GM21717 (cell line): Measurements from ENCODE around the gene ATL3.
"Not testable (repeated sequence)": the region's sequence is repeated elsewhere in the genome, so short reads cannot be mapped to it uniquely, and the experiment has no call there.

Experiments used
- ATAC-seq: cut with Tn5 transposase; IDR thresholded peaks from one replicate; pipeline ENCODE4 v1.9.1; 2021; ENCODE audit warnings: mild to moderate bottlenecking, moderate library complexity; ENCODE audit not compliant: unreplicated experiment

The ATL3 gene

DNA sequence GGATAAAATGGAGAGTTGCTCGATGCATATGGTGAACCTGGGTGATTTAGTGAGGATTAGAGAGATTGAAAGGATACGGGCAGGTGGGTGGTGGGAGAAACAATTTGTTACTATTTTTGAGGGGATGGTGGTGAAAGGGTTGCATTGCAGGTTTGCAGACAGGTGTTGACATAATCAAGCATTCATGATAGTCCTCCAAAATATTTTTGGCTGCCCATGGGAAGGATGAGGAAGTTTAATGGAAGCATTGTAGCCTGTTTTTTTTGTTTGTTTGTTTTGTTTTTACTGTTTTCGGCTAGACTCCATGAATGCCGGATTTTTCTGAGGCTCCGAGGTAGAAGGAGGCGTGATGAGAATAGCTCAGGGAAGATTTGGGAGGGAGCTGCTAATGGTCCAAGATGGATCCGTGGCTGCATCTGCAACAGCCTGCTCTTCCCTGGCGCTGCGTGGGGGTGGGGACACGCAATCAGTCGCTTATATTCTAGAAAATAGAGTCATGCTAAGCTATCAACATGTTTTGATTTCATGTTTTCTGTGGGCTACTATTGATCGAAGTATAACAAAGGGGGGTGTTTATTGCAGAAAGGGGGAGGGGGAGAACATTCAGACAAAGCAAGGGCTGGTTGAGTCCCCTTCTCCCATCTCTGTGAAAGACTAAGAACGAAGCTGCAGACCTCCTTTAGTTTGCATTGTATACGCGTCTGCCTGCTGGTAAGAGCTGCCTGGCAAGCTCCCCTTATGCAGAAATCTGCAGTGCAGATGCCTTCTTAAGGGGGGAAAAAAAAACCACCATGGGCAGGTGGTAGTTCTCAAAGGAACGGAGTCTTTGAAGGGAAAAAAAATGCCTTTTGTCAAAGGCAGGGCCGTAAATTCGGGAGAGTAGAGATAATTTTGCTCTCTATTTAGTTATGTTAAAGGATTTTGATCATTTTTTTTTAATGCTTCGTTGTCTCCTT lies 11.2 kb upstream of the ATL3 start:
- peak; percentile 3 for ATAC-seq

DNA sequence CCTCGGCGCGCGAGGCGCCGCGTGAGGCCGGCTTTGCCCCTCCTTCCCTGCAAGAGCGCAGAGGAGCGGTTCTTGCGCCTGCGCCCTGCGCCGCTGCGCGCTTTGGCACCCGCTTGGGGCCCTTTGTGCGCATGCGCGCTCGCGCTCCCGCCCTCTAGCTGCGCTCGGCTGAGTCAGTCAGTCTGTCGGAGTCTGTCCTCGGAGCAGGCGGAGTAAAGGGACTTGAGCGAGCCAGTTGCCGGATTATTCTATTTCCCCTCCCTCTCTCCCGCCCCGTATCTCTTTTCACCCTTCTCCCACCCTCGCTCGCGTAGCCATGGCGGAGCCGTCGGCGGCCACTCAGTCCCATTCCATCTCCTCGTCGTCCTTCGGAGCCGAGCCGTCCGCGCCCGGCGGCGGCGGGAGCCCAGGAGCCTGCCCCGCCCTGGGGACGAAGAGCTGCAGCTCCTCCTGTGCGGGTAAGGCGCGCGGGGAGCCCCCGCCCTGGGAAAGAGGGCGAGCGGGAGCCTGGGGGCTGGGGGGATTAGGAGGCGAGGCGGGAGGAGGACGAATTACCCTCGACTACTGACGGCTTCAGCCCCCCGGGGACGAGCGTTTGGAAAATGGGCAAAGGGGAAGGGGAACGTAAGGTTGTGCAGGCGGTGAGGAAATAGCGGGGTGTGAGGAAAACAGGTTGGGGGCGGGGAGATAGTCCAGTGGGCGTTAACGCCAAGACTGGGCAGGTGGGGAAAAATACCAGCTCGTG lies 10.3 kb upstream of the ATL3 start, which contains the start of gene RTN3:
Gene RTN3, plus strand, starts transcription at position 180 of the 745 bp plus-strand sequence. Its CDS starts 137 bp downstream, at position 317.
- ATAC-seq: peak; percentile 81

DNA sequence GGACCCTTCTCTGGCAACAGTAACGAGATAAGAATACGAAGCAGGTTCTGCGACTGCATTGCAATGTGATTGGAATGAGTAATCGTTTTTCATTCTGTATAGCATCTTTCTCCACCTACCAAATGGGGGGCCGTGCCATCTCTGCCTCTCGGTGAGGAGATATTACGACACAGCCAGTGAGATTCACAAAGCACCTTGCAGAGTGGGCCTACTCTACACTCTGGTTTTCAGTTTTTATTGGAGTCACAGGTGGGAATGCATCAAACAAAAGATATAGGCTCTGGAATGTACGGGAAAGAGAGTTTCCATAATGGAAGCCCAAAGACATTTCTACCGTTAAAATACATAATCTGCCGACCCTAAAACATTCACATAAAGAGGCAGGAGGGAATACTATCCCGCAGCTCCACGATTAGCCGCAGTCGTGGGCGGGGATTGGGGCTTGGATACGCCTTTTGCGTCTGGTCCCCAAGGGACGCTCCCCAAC lies 9.7 kb upstream of the ATL3 start:
- peak; percentile 6 for ATAC-seq

DNA sequence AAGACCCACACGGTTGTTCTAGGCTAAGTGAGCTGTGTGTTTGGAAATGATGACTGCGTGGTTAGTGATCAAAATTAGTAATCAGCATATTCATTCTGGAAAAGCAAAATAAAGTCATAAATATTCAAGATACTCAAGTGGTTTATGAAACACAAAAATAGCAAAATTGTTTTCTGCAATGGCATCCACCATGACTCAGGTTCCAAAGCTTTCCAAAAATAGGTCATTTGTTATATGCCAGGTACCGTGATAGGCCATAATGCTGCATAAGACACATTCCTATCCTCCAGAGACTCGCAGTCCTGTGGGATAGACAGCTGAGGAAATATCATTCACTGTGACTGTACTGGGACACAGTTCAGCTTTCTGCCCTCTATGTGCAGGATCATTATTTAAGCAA lies 2.4 kb upstream of the ATL3 start:
- no peak for ATAC-seq

DNA sequence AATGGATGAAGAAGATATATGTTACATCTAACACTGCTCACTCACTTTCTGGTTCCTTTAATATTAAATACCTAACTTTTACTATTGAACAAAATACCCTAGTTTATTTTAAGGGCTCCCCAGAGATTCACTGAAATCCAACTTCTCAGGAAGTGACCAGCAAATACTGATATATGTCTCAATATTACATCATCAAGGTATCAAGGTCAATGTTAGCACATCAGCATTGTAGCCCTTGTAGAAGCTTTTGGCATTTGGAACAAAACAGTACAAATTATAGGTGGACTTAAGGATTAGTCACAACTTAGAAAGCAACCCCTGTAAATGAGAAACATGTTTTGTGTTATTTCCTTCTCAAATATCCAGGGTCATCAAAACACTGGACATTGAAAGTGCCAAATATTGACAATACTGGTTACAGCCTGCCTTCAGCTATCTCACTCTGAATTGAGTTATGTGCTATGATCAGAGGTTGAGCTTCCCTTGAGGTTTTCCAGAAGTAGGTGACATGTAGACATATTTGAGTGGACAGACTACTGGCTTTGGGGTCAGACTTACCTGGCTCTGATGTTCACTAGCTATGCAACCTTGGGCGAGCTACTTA lies 1.9 kb upstream of the ATL3 start:
- ATAC-seq: no peak

DNA sequence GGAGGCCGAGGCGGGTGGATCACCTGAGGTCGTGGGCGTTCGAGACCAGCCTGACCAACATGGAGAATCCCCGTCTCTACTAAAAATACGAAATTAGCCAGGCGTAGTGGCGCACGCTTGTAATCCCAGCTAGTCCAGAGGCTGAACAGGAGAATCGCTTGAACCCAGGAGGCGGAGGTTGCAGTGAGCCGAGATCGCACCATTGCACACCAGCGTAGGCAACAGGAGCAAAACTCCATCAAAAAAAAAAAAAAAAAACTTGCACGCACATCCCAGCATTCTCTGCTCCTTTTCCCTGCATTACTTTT lies 934 bp upstream of the ATL3 start:
- ATAC-seq: no peak

DNA sequence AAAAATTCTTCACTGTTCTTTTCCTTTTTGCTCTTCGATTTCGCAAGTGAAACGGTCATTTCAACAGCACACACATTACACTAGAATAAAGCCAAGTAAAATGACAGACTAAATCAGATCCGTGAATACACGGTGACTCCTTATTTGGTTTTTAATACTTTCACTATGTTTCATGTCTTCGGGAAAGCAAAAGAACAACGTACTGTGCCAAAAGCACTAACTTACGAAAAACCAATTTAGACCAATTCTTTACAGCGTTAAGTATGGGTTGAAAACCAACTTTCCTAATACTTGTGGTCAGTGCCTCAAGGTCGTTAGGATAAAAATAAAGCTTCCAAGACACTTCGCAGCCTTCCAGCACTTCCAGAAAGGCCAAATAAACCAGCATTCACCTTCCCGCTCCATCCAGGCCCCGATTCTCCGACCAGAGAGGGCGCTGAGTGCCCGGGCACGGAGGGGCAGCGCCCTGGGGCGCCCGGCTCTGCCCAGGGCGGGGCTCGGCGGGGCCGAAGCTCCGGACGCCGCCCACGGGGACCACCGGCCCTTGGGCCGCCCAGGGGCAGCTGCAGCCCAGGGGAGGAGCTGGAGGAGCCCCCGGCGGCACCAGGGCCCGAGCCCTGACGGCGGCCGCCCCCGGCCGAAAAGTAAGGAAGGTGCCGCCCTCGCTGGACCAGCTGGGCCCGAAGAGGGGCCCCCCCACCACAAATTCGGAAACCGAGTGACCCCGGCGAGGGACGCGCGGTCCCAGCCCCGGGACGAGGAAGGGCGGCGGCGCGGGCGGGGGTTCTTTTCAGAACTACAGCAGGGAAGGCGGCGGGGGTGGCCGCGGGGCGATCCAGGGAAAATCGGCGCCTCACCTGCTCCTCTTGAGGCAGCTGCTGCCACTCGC lies 499 bp downstream of the ATL3 start:
- ATAC-seq: peak; percentile 37

DNA sequence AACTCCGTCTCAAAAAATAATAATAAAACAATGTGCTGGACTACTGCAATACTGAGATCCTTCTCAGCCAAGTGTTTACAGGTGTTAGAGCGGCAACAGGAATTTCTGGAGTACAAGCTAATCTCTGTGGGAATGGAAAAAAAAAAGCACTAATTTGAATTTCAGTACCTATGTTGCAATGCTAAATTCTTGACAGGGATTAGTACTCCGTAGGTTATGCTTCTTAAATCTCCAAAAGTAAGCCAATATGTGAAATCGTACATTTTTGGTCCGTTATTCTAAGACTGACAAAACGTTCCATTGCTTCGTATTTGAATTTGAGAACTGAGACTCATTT lies 1.1 kb downstream of the ATL3 start:
- ATAC-seq: no peak

DNA sequence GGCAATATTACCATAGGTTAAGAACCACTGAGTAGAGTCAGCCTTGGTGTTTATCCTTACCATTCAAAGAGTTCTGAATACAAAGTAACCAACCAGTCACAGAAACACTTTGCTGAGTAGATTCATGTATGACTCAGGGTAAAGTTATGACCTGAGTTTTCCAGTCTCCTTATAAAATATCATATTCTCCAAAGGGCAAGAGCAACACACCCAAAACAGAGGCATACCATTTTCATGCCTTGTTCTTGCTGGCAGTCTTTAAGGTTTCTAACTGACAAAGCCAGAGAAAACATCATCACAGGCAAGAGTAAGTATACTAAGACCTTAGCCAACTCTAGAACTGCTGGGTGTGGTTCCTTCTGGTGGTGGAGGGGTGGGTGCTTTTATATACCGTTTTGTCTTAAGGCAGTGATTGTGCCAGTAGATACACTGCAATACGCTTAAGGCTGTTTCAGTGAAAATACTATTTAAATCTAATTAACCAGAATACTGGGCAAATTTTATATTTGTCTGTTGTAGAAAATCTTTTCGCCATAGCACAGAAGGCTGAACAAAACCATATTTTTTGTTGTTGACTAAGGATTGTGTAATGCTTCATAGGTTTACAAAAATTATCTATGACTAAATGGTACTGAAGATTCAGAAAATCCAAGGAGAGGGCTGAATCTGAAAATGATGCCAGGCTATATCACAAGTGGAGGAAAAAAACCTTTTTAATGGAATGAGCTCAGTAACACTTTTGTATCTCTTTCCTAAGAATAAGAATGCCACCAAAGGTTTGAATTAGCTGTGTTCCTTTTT lies 3.0 kb downstream of the ATL3 start:
- no peak for ATAC-seq

DNA sequence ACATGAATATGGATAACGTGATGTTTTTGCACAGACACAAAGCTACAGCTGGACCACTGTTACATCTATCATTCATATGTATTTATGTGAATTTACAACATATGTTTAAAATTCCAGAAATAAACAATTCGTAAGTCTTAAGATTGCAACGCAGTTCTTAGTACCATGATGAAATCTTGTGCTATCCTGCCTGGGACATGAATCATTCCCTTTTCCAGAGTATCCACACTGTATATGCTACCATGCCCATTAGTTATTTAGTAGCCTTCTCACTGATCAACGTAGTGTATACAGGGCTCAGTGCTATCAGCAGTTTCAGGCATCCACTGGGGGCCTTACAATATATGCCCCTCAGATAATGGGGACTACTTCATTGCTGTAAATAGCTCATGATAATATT lies 4.3 kb downstream of the ATL3 start:
- ATAC-seq: no peak

DNA sequence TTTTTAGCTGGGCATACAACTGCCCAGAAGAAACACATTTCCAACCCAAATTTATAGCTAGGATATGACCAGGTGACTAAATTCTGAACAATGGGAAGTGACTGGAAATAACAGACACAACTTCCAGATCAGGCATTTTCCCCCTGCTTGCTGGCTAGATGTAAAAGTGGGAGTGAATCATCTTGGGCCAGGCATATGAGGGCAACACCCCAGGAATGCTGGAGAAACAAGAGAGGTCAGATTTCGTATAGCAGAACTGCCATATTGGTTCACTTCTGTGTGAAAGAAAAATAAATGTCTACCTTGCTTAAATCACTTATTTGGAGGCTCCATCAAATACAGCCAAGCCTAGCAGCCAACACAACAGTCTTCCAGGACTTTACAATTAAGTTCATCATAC lies 7.4 kb downstream of the ATL3 start:
- ATAC-seq: no peak

DNA sequence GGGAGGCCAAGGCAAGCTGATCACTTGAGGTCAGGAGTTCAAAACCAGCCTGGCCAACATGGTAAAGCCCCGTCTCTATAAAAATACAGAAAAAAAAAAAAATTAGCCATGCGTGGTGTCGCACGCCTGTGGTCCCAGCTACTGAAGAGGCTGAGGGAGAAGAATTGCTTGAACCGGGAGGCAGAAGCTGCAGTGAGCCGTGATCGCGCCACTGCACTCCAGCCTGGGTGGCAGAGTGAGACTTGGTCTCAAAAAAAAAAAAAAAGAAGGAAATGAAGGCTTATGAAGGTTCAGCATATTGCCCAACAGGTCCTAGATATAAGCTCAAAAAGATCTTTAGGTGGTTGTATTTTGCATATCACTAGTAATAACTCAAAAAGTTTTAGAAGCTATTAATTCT lies 10.2 kb downstream of the ATL3 start:
- ATAC-seq: no peak

DNA sequence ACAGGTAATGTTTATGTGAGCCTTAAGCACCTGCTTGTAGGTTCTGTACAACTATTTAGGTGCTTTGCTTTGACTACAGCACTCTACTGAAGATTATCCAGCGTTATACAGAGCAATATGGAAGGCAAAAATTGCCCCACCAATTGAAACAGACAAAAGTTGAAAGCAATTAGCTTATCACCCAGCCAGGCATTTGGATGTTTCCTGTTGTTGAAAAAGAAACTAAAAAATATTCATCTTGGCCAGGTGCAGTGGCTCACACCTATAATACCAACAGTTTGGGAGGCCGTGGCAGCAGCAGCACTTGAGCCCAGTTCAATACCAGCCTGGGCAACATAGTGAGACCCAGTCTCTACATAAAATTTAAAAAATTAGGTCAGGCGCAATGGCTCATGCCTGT lies 18.5 kb downstream of the ATL3 start:
- ATAC-seq: no peak

DNA sequence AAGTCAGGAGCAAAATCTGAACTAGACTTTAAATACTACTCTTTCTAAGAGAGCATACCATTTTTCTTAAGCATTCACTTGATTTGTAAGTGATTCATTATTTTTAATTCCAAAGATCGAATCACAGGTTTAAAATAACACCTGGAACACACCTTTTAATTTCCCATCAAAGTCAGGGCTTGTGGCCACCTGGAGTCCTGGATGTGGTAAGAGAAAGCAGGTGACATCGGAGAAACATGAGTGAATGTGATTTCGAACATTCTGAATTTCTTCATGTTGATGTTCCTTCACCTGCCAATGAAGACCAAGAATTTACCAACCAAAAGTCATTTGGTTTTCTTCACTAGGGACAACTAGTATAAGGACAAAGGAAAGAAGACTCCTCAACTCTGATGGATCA lies 28.0 kb downstream of the ATL3 start:
- no peak for ATAC-seq

DNA sequence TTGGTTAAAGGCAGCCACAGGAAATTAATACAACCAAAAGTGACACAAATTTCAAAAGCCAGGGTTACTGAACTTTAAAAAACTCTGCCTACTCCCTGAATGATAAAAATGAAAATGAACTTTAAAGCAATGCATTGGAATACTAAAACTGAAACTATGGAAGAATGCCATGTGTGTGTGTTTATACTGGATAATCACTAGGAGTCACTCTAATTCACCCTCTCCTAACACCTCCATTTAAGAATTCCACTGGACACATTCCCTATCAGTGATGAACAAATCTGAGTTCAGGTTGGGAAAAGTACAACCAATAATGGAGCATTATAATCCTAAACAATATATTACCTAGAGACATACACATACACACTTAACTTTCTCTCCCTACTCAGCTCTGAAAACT lies 29.4 kb downstream of the ATL3 start:
- no peak for ATAC-seq

DNA sequence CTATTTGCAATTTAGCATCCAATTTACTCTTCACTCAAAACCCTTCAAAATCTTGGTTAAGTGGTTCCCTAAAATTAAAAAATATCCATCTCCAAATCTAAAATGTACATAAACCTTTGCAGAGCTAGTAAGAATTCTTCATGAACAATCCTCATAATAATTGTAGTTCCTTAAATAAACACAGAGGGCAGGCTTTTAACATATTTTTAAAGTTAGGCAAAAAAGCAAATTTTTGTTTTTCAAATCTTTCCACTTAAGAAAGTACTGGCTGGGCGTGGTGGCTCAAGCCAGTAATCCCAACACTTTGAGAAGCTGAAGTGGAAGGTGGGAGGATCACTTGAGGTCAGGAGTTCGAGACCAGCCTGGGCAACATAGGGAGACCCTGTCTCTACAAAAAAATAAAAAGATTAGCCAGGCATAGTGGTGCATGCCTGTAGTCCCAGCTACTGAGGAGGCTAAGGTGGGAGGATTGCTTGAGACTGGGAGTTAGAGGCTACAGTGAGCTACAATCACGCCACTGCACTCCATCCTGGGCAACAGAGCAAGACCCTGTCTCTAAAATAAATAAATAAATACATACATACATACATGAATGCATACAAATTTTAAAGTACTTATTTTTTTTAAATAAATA lies 31.9 kb downstream of the ATL3 start:
- no peak for ATAC-seq

DNA sequence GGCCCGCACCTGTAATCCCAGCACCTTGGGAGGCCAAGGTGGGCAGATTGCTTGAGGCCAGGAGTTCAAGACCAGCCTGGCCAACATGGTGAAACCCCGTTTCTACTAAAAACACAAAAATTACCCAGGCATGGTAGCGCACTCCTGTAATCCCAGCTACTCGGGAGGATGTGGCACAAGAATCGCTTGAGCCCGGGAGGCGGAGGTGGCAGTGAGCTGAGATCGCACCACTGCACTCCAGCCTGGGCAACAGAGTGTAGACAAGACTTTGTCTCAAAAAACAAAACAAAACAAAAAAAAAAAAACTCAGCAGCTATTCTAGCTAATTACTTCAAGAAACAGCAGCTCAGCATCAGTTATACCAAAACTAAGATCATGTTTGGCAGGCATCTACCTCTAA lies 32.7 kb downstream of the ATL3 start:
- not testable (repeated sequence) for ATAC-seq

DNA sequence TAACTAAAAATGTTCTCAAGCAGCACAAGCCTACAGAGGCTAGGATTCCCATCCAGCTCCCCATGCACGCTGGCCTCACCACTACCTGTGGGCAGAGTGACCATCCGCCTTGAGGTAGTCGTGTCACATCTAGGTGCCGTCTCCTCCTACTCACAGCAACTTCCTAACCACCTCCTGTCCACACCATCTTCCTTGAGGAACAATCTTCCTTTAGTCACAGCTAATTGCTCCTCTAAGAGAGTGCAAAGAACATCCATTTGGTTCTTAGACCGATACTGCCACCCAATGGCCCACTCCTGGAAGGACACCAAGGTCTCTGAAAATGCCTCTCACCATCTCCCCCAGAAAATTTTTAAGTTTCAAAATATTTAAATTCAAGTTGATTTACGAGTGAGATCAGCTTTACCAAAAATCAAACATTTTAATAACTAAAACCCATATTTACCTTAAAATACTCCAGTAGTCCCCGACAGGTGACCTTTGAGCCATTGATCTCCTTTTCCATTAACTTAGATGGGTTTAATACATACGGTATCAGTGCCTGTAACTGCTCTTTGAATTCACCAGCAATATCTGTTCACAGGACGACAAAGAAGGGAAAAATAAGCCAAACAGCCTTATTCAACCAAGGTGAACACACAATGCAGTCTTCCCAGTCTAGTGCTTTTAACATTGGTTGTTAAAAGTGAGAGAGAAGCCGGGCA lies 35.3 kb downstream of the ATL3 start:
- no peak for ATAC-seq

DNA sequence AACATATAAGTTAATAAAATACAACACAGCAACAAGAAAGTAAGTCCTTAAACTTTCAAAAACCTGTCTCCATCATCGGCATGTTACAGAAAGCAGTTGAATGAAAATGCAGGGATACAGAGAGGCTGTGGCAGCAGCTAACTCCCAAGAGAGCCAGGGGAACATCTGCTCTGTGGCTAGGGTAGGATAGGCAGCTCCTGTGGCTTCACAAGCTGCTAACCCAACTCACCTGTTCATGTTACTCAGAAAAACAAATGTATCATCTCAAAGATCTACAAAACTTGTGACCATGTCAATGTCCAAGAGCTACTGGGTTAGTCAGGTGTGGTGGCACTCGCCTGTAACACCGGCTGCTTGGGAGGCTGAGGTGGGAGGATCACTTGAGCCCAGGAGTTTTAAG lies 41.8 kb downstream of the ATL3 start:
- ATAC-seq: no peak
